Breast epithelium (tissue), 4 donors: ENCODE measurements around the gene C3orf80. TPM values are rescaled to one million over a fixed set of nuclear protein-coding genes. Genes with fewer than 3 reads are reported as not detected.
"Not testable (repeated sequence)": the region's sequence is repeated elsewhere in the genome, so short reads cannot be mapped to it uniquely, and the experiment has no call there.

Experiments used
- DNase-seq, 2 donors: peaks; one replicate each; pipeline ENCODE4 v3.0.0-alpha.2; 2019; ENCODE audit warnings: low spot score in 2 of 2
- H3K27ac ChIP-seq, 2 donors: fragments of 200-600 bp; sonication (generic) in 1 of 2; one replicate each; pipeline ENCODE4 v1.5.1; 2016 to 2019; ENCODE audit warnings: mild to moderate bottlenecking in 1 of 2
- H3K27me3 ChIP-seq, 2 donors: fragments of 200-600 bp; sonication (generic) in 1 of 2; one replicate each; pipeline versions ENCODE4 v1.5.1 to v1.6.0; 2017 to 2019; ENCODE audit warnings: control low read depth in 1 of 2, mild to moderate bottlenecking in 1 of 2
- H3K36me3 ChIP-seq: fragments of 200-600 bp; one replicate; pipeline ENCODE4 v1.5.1; 2019
- H3K4me1 ChIP-seq, 2 donors: fragments of 200-600 bp; sonication (generic); one replicate each; pipeline ENCODE4 v1.5.1; 2016 to 2019; ENCODE audit warnings: control low read depth in 1 of 2
- H3K4me3 ChIP-seq, 3 donors: fragments of 200-600 bp; sonication (generic); 1 replicate in 2 of 3; 2 replicates in 1 of 3; pipeline ENCODE4 v1.5.1; 2016 to 2019; ENCODE audit warnings: mild to moderate bottlenecking in 3 of 3, moderate library complexity in 2 of 3
- H3K9me3 ChIP-seq, 2 donors: fragments of 200-600 bp; sonication (generic) in 1 of 2; one replicate each; pipeline ENCODE4 v1.5.1; 2016 to 2019; ENCODE audit warnings: control low read depth in 1 of 2
- CTCF ChIP-seq, 3 donors: fragments of 450-650 bp; IDR thresholded peaks; one replicate each; pipeline ENCODE4 v1.5.1; 2016 to 2017; ENCODE audit warnings: antibody characterized with exemption in 3 of 3, mild to moderate bottlenecking in 3 of 3, moderate library complexity in 3 of 3
- POLR2A ChIP-seq: fragments of 450-650 bp; IDR thresholded peaks from one replicate; pipeline ENCODE4 v1.6.1; 2016; ENCODE audit warnings: antibody characterized with exemption, mild to moderate bottlenecking, moderate library complexity
- POLR2AphosphoS5 ChIP-seq, 3 donors: sonication (generic); formaldehyde crosslinking; IDR thresholded peaks; one replicate each; pipeline ENCODE4 v1.6.1; 2017; ENCODE audit warnings: antibody characterized with exemption in 3 of 3
- intact Hi-C: fragments of 100-400 bp; cut with DNase I; formaldehyde crosslinking; loops from one replicate; pipeline ENCODE4 v1.15.1; 2023; ENCODE audit warnings: low total_unique reads
- total RNA-seq, 3 donors: library from RNA; depleted of rRNA; stranded (reverse); fragments of >200 nt; gene quantifications; one replicate each; pipeline ENCODE4 v1.1.0, GENCODE V29; 2016

Gene C3orf80
- total RNA-seq, 3 donors from 2014 or later = 0.15 to 0.16 TPM; not detected in 1

- Histone ChIP-seq H3K36me3 (no peaks in the 10 kb centered on the region), H3K4me3 (no peak overlapping the region), H3K4me1 (no peaks in the 10 kb centered on the region), H3K27me3 (no peaks in the 10 kb centered on the region), H3K27ac (no peak overlapping the region), H3K9me3 (no peaks in the 10 kb centered on the region)
- intact Hi-C loops = no loop called here
- DNase-seq = no peak
- TF ChIP-seq POLR2AphosphoS5 (IDR thresholded peaks at IDR 0.05) = no peak
- no peak for TF ChIP-seq POLR2A
- no peak for TF ChIP-seq CTCF (IDR thresholded peaks at IDR 0.05)
Observed at GRCh38 chr3:160194438-160194837, 30.8 kb upstream of the C3orf80 start.

GRCh38 chr3:160195106-160195505, 30.1 kb upstream of the C3orf80 start:
- intact Hi-C loops = no loop called here

GRCh38 chr3:160196511-160197104, 28.6 kb upstream of the C3orf80 start:
- Histone ChIP-seq H3K4me1 (no peaks in the 10 kb centered on the region), H3K27me3 (no peaks in the 10 kb centered on the region), H3K36me3 (no peaks in the 10 kb centered on the region), H3K4me3 (no peak overlapping the region), H3K9me3 (no peaks in the 10 kb centered on the region), H3K27ac (no peak overlapping the region)
- TF ChIP-seq CTCF (IDR thresholded peaks at IDR 0.05) = no peak
- TF ChIP-seq POLR2AphosphoS5 (IDR thresholded peaks at IDR 0.05) = no peak
- TF ChIP-seq POLR2A = no peak
- intact Hi-C loops = no loop called here
- DNase-seq = no peak

More at GRCh38 chr3:160195106-160195505, 30.1 kb upstream of the C3orf80 start:
- Histone ChIP-seq H3K4me1 (no peaks in the 10 kb centered on the region), H3K9me3 (no peaks in the 10 kb centered on the region), H3K27ac (no peak overlapping the region), H3K27me3 (no peaks in the 10 kb centered on the region), H3K36me3 (no peaks in the 10 kb centered on the region), H3K4me3 (no peak overlapping the region)
- DNase-seq = no peak
- TF ChIP-seq POLR2A = no peak
- TF ChIP-seq CTCF (IDR thresholded peaks at IDR 0.05) = no peak
- TF ChIP-seq POLR2AphosphoS5 (IDR thresholded peaks at IDR 0.05) = no peak

- Histone ChIP-seq H3K36me3 (no peaks in the 10 kb centered on the region), H3K4me1 (no peaks in the 10 kb centered on the region), H3K27ac (no peak overlapping the region), H3K27me3 (no peaks in the 10 kb centered on the region), H3K9me3 (no peaks in the 10 kb centered on the region), H3K4me3 (no peak overlapping the region)
- intact Hi-C loops = no loop called here
- no peak for TF ChIP-seq POLR2AphosphoS5 (IDR thresholded peaks at IDR 0.05)
- TF ChIP-seq CTCF (IDR thresholded peaks at IDR 0.05) = no peak
- no peak for TF ChIP-seq POLR2A
- no peak for DNase-seq
Observed at GRCh38 chr3:160199108-160199507, 26.1 kb upstream of the C3orf80 start.

GRCh38 chr3:160200353-160200752, 24.9 kb upstream of the C3orf80 start:
- intact Hi-C loops = no loop called here
- TF ChIP-seq POLR2A (no peak), POLR2AphosphoS5 (IDR thresholded peaks at IDR 0.05) (no peak), CTCF (IDR thresholded peaks at IDR 0.05) (no peak)
- Histone ChIP-seq H3K4me1 (no peaks in the 10 kb centered on the region), H3K9me3 (no peaks in the 10 kb centered on the region), H3K27me3 (no peaks in the 10 kb centered on the region), H3K27ac (no peak overlapping the region), H3K4me3 (no peak overlapping the region), H3K36me3 (no peaks in the 10 kb centered on the region)
- DNase-seq = no peak

- H3K4me1 ChIP-seq, DNase-seq, H3K27me3 ChIP-seq, H3K4me3 ChIP-seq, H3K27ac ChIP-seq, H3K36me3 ChIP-seq, H3K9me3 ChIP-seq, intact Hi-C loops: not testable (repeated sequence)
Observed at GRCh38 chr3:160204396-160205011, 20.7 kb upstream of the C3orf80 start.
